ENCODE data around the gene RNF220. TPM values are rescaled to one million over a fixed set of nuclear protein-coding genes. Genes with fewer than 3 reads are reported as not detected.

The RNF220 gene
- total RNA-seq, 6 experiments from 2014 or later, result 19.2 to 57.9 (median 23.0) TPM

DNA sequence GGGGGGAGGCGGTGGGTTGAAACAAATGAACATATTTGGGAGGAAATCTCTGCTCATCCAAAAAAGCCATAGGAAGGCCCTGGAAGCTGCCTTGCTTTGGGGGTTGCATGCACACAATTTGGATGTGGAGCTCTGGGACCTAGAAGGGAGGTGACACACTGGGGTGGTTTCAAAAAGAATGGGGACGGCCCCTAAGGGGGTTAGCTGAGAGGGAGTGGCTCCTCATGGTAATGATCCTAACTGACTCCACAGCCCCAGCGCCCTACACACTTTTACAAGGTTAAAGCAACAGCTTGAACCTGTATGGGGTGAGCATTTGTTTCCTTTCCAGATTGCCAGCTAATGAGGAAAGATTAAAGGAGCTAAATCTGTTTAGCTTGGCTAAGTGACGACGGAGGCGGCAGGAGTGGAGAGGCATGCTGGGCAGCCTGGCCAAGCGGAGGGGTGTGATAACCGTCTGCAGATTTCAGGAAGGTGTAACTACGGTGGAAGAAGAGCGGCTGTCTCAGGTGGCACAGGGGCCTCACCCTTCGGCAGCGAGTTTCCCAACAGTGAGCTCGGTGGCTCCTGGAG lies 107.3 kb downstream of the RNF220 start:
- Histone ChIP-seq H3K36me3 (no peaks in the 10 kb centered on the region), H3K4me1 (no peaks in the 10 kb centered on the region), H3K27me3 (no peaks in the 10 kb centered on the region), H3K9me3 (no peaks in the 10 kb centered on the region), H3K27ac (no peak overlapping the region), H3K4me3 (no peak overlapping the region)
- intact Hi-C loops (cut with DNase I), result no loop called here
- DNase-seq (no peak), ATAC-seq (no peak)
- TF ChIP-seq, protein P1, sequence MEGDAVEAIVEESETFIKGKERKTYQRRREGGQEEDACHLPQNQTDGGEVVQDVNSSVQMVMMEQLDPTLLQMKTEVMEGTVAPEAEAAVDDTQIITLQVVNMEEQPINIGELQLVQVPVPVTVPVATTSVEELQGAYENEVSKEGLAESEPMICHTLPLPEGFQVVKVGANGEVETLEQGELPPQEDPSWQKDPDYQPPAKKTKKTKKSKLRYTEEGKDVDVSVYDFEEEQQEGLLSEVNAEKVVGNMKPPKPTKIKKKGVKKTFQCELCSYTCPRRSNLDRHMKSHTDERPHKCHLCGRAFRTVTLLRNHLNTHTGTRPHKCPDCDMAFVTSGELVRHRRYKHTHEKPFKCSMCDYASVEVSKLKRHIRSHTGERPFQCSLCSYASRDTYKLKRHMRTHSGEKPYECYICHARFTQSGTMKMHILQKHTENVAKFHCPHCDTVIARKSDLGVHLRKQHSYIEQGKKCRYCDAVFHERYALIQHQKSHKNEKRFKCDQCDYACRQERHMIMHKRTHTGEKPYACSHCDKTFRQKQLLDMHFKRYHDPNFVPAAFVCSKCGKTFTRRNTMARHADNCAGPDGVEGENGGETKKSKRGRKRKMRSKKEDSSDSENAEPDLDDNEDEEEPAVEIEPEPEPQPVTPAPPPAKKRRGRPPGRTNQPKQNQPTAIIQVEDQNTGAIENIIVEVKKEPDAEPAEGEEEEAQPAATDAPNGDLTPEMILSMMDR (IDR thresholded peaks at IDR 0.05), result no peak
- TF ChIP-seq POLR2A (IDR thresholded peaks at IDR 0.05), result no peak
- 88% methylated on average over 5 of the region's 13 CpGs for WGBS (ENCODE audit: insufficient coverage, low coverage, low lambda C conversion rate, missing lambda C conversion rate)

DNA sequence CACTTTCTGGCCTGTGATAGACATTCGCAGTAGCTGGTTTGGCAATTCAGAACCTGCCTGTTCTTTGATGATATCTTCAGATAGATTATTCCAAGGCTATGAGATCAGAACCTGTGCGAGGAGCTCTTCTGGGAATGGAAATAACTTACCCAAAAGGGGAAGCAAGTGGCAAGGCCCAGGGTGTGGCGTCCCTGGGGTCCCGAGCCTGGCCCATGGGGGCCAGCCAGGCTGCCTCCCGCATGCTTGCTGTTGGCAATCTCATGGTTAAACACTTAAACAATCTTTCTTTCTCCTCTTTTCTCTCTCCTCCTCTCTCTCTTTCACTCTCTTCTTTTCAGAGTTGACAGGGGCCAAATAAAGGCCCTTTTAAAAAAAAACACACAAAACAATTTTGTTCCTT lies 108.1 kb downstream of the RNF220 start:
- Histone ChIP-seq H3K36me3 (no peaks in the 10 kb centered on the region), H3K9me3 (no peaks in the 10 kb centered on the region), H3K4me1 (no peaks in the 10 kb centered on the region), H3K4me3 (no peak overlapping the region), H3K27me3 (no peaks in the 10 kb centered on the region), H3K27ac (no peak overlapping the region)
- 94% methylated on average over 5 of the region's 5 CpGs for WGBS (ENCODE audit: insufficient coverage, low coverage, low lambda C conversion rate, missing lambda C conversion rate)
- TF ChIP-seq, protein P1 (IDR thresholded peaks at IDR 0.05), result no peak
- no peak for TF ChIP-seq POLR2A (IDR thresholded peaks at IDR 0.05)
- intact Hi-C loops (cut with DNase I), result no loop called here
- ATAC-seq, result no peak
- DNase-seq, result no peak

DNA sequence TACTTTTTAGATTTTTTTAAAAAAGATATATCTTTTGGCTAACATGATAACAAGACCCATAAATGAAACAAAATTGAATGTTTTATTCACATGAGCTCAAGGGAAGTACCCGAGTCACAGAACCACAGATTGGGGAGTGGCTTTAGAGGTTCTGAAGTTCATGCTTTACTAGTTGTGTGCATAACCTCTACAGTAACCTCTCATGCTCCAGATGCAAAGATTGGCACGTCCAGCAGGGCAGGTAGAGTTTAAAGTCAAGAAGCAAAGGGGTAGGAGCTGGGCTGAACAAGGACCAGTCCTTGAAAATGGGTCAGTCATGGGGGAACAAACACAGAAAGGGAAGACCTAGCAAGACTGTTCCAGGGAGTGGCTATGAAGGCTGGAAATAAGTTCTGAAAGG lies 109.6 kb downstream of the RNF220 start:
- H3K27me3 ChIP-seq, result no peaks in the 10 kb centered on the region
- no peaks in the 10 kb centered on the region for H3K36me3 ChIP-seq
- H3K9me3 ChIP-seq, result no peaks in the 10 kb centered on the region
- ATAC-seq, result no peak
- TF ChIP-seq, protein P1 (IDR thresholded peaks at IDR 0.05), result no peak
- TF ChIP-seq POLR2A (IDR thresholded peaks at IDR 0.05), result no peak
- no peak overlapping the region for H3K27ac ChIP-seq
- no peaks in the 10 kb centered on the region for H3K4me1 ChIP-seq
- H3K4me3 ChIP-seq, result no peak overlapping the region
- 35% methylated on average over 2 of the region's 2 CpGs for WGBS (ENCODE audit: insufficient coverage, low coverage, low lambda C conversion rate, missing lambda C conversion rate)
- no peak for DNase-seq
- intact Hi-C loops (cut with DNase I), result no loop called here

DNA sequence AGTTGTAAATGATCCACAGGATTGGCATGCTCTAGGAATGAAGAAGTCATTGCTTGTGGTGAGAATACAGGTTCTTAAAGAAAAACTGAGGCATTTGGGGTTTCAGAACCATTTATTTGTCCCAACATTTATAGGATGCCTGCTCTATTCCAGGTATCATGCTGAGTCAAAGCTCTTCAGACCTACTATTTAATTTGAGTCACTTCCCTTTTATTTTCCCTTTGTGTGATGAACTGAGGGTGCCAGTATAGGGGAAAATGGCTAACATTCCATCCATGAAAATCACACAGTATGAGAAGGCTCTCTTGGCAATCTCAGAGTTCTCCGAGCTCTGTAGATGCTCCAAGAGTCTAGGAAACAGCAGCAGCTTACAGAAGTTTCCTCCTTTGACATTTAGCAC lies 110.4 kb downstream of the RNF220 start:
- no peaks in the 10 kb centered on the region for H3K9me3 ChIP-seq
- H3K27me3 ChIP-seq, result no peaks in the 10 kb centered on the region
- H3K36me3 ChIP-seq, result no peaks in the 10 kb centered on the region
- no peak for ATAC-seq
- WGBS (ENCODE audit: insufficient coverage, low coverage, low lambda C conversion rate, missing lambda C conversion rate), result 80% methylated on average over 1 of the region's 1 CpG
- no peak overlapping the region for H3K4me3 ChIP-seq
- TF ChIP-seq, protein P1 (IDR thresholded peaks at IDR 0.05), result no peak
- no peak for TF ChIP-seq POLR2A (IDR thresholded peaks at IDR 0.05)
- H3K4me1 ChIP-seq, result no peaks in the 10 kb centered on the region
- intact Hi-C loops (cut with DNase I), result no loop called here
- no peak for DNase-seq
- H3K27ac ChIP-seq, result no peak overlapping the region
